Measurements from ENCODE around the gene PHYKPL. TPM values are rescaled to one million over a fixed set of nuclear protein-coding genes. Genes with fewer than 3 reads are reported as not detected.
A peak's percentile ranks its signal among the peaks of the same experiment; 100 is the strongest.

PHYKPL gene
- total RNA-seq, 1 donor from 2014 or later = 55.7 TPM

GRCh38 chr5:178218827-178219226 lies 13.8 kb downstream of the PHYKPL start:
- Mint-ChIP-seq H3K27me3 (ENCODE audit: low read depth) (peaks cover 21% of the 10 kb centered on the region), H3K4me3 (peak overlapping the region; percentile 31), H3K9me3 (no peaks in the 10 kb centered on the region), H3K4me1 (peaks cover 14% of the 10 kb centered on the region), H3K27ac (ENCODE audit: unreplicated experiment) (no peak overlapping the region), H3K36me3 (ENCODE audit: low read depth) (peaks cover 28% of the 10 kb centered on the region)
- no peak for TF ChIP-seq CTCF (conservative IDR thresholded peaks at IDR 0.05)
- DNase-seq (ENCODE audit: low read depth, low spot score) = no peak

GRCh38 chr5:178218237-178218776 lies 14.3 kb downstream of the PHYKPL start:
- Mint-ChIP-seq H3K27me3 (ENCODE audit: low read depth) (peaks cover 26% of the 10 kb centered on the region), H3K36me3 (ENCODE audit: low read depth) (peaks cover 33% of the 10 kb centered on the region), H3K4me1 (peaks cover 14% of the 10 kb centered on the region), H3K27ac (ENCODE audit: unreplicated experiment) (no peak overlapping the region), H3K9me3 (no peaks in the 10 kb centered on the region), H3K4me3 (peak overlapping the region; percentile 31)
- no peak for TF ChIP-seq CTCF (conservative IDR thresholded peaks at IDR 0.05)
- DNase-seq (ENCODE audit: low read depth, low spot score) = no peak

- H3K36me3 Mint-ChIP-seq (ENCODE audit: low read depth) = peaks cover 42% of the 10 kb centered on the region
- peaks cover 11% of the 10 kb centered on the region for H3K4me1 Mint-ChIP-seq
- H3K27ac Mint-ChIP-seq (ENCODE audit: unreplicated experiment) = no peak overlapping the region
- no peak for DNase-seq (ENCODE audit: low read depth, low spot score)
- H3K4me3 Mint-ChIP-seq = peak overlapping the region; percentile 95
- no peaks in the 10 kb centered on the region for H3K9me3 Mint-ChIP-seq
- TF ChIP-seq CTCF (conservative IDR thresholded peaks at IDR 0.05) = no peak
- H3K27me3 Mint-ChIP-seq (ENCODE audit: low read depth) = peaks cover 36% of the 10 kb centered on the region
These were observed 15.8 kb downstream of the PHYKPL start for GRCh38 chr5:178216779-178217178.

- H3K27ac Mint-ChIP-seq (ENCODE audit: unreplicated experiment) = no peak overlapping the region
- H3K27me3 Mint-ChIP-seq (ENCODE audit: low read depth) = peaks cover 40% of the 10 kb centered on the region
- peak overlapping the region; percentile 95 for H3K4me3 Mint-ChIP-seq
- no peak for DNase-seq (ENCODE audit: low read depth, low spot score)
- H3K9me3 Mint-ChIP-seq = no peaks in the 10 kb centered on the region
- H3K4me1 Mint-ChIP-seq = peaks cover 9% of the 10 kb centered on the region
- no peak for TF ChIP-seq CTCF (conservative IDR thresholded peaks at IDR 0.05)
- peaks cover 47% of the 10 kb centered on the region for H3K36me3 Mint-ChIP-seq (ENCODE audit: low read depth)
These were observed 16.5 kb downstream of the PHYKPL start for GRCh38 chr5:178216088-178216534.

GRCh38 chr5:178215280-178216002 lies 17.2 kb downstream of the PHYKPL start:
- Mint-ChIP-seq H3K36me3 (ENCODE audit: low read depth) (peaks cover 51% of the 10 kb centered on the region), H3K9me3 (no peaks in the 10 kb centered on the region), H3K27ac (ENCODE audit: unreplicated experiment) (no peak overlapping the region), H3K4me3 (peak overlapping the region; percentile 95), H3K4me1 (peaks cover 10% of the 10 kb centered on the region), H3K27me3 (ENCODE audit: low read depth) (peaks cover 44% of the 10 kb centered on the region)
- TF ChIP-seq CTCF (conservative IDR thresholded peaks at IDR 0.05) = no peak
- DNase-seq (ENCODE audit: low read depth, low spot score) = no peak
